Measurements from ENCODE around the gene HAPLN3. TPM values are rescaled to one million over a fixed set of nuclear protein-coding genes. Genes with fewer than 3 reads are reported as not detected.

HAPLN3 gene
- total RNA-seq, 4 donors from 2014 or later: 3.0 to 10.5 (median 6.7) TPM

DNA sequence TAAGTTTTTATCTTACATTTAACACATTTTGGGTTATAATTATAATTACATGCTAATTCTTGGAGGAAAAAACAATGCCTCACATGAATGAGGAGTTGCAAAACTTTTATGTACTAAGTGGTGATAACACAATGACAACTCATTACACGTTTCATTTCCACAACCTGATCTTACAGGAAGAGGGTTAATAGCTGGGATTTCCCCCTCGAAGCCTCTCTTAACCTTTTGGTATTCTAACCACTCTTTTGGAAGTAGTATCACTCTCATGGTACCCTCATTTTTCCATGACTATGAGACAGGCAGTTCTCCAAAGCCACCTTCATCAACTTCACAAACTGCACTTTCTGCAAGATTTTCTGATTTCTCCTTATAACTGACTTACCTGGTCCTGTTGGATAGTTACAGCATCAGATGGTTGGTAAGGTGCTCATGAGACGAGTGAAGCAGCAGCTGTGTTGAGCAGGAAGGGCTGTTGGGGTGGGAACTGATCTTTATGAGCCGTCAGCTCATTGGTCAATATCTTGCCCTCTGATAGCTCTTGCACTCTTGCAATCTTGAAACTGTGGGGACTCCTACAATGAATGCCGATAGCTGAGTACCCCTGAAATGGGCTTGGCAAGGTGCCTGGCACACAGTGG, 50.5 kb downstream of the HAPLN3 start:
- H3K36me3 ChIP-seq: no peaks in the 10 kb centered on the region
- no peak for ATAC-seq
- H3K27me3 ChIP-seq: peaks cover 7% of the 10 kb centered on the region
- no peaks in the 10 kb centered on the region for H3K9me3 ChIP-seq
- no peaks in the 10 kb centered on the region for H3K4me1 ChIP-seq
- H3K4me3 ChIP-seq: no peak overlapping the region
- WGBS, 2 donors (ENCODE audit: low coverage in 1 of 2): 44 to 46% methylated on average over 4 of the region's 5 CpGs
- TF ChIP-seq, protein P1, sequence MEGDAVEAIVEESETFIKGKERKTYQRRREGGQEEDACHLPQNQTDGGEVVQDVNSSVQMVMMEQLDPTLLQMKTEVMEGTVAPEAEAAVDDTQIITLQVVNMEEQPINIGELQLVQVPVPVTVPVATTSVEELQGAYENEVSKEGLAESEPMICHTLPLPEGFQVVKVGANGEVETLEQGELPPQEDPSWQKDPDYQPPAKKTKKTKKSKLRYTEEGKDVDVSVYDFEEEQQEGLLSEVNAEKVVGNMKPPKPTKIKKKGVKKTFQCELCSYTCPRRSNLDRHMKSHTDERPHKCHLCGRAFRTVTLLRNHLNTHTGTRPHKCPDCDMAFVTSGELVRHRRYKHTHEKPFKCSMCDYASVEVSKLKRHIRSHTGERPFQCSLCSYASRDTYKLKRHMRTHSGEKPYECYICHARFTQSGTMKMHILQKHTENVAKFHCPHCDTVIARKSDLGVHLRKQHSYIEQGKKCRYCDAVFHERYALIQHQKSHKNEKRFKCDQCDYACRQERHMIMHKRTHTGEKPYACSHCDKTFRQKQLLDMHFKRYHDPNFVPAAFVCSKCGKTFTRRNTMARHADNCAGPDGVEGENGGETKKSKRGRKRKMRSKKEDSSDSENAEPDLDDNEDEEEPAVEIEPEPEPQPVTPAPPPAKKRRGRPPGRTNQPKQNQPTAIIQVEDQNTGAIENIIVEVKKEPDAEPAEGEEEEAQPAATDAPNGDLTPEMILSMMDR (IDR thresholded peaks at IDR 0.05): no peak
- no peak for TF ChIP-seq POLR2A (IDR thresholded peaks at IDR 0.05)
- TF ChIP-seq EP300 (IDR thresholded peaks at IDR 0.05): no peak
- TF ChIP-seq POLR2AphosphoS5 (IDR thresholded peaks at IDR 0.05): no peak
- no peak overlapping the region for H3K27ac ChIP-seq

DNA sequence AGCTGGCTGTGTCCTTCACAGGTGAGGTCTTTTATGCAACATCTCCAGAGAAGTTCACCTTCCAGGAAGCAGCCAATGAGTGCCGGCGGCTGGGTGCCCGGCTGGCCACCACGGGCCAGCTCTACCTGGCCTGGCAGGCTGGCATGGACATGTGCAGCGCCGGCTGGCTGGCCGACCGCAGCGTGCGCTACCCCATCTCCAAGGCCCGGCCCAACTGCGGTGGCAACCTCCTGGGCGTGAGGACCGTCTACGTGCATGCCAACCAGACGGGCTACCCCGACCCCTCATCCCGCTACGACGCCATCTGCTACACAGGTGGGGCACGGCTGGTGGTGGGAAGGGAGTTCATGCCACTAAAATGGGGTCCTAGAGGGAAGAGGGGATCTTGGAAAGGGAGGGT, 52.0 kb downstream of the HAPLN3 start:
- H3K4me3 ChIP-seq: no peak overlapping the region
- H3K27ac ChIP-seq: no peak overlapping the region
- no peaks in the 10 kb centered on the region for H3K36me3 ChIP-seq
- no peaks in the 10 kb centered on the region for H3K9me3 ChIP-seq
- no peak for ATAC-seq
- WGBS, 2 donors (ENCODE audit: low coverage in 1 of 2): 100% methylated on average over 1 of the region's 21 CpGs; no CpG with 5 or more reads in 1 of the 2 donors
- no peaks in the 10 kb centered on the region for H3K4me1 ChIP-seq
- TF ChIP-seq EP300 (IDR thresholded peaks at IDR 0.05) (no peak), POLR2AphosphoS5 (IDR thresholded peaks at IDR 0.05) (no peak)
- H3K27me3 ChIP-seq: peaks cover 20% of the 10 kb centered on the region

DNA sequence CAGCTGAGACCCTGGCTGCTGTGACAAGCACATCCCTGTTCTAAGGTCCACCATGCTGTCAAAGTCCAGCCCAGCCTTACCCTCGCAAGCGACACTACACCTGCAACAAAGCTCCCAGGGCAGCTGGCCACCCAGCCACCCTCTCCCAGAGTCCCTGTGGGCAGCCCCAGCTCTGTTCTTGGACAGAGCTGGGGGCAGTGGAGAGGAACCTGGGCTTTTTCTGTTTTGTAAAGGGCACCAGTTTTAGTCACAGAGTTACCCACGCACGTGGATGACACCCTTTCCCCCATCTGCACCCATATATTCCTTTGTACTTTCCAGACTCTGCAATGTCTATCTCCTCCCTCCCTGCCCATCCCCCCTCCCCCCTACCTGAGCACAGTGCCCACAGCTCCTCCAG, 53.2 kb downstream of the HAPLN3 start:
- no peak for ATAC-seq
- Histone ChIP-seq H3K4me1 (no peaks in the 10 kb centered on the region), H3K9me3 (no peaks in the 10 kb centered on the region), H3K4me3 (no peak overlapping the region), H3K27me3 (peaks cover 21% of the 10 kb centered on the region), H3K36me3 (no peaks in the 10 kb centered on the region), H3K27ac (no peak overlapping the region)
- TF ChIP-seq POLR2AphosphoS5 (IDR thresholded peaks at IDR 0.05) (no peak), POLR2A (IDR thresholded peaks at IDR 0.05) (no peak), EP300 (IDR thresholded peaks at IDR 0.05) (no peak)
- TF ChIP-seq, protein P1 (IDR thresholded peaks at IDR 0.05): no peak
- 60 to 70% methylated on average over 1 to 2 of the region's 4 CpGs for WGBS, 2 donors (ENCODE audit: low coverage in 1 of 2)

DNA sequence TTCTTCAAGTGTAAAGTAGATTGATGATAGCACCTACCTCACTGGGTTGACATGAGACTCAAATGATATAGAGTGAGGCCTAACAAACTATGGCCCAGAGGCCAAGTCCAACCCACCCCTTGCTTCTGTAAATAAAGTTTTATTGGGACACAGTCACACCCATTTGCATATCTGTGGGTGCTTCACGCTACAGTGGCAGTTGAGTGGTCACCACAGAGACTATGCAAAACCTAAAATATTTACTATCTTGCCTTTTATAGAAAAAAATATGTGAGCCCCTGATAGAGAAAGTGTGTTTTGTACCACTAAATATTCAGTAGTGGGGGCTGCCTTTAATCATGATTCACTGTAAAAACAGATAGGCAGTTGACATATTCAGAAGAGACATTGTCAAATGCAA, 54.1 kb downstream of the HAPLN3 start:
- H3K4me1 ChIP-seq: no peaks in the 10 kb centered on the region
- ATAC-seq: no peak
- H3K27ac ChIP-seq: no peak overlapping the region
- no peaks in the 10 kb centered on the region for H3K9me3 ChIP-seq
- TF ChIP-seq EP300 (IDR thresholded peaks at IDR 0.05) (no peak), POLR2A (IDR thresholded peaks at IDR 0.05) (no peak), POLR2AphosphoS5 (IDR thresholded peaks at IDR 0.05) (no peak)
- TF ChIP-seq, protein P1 (IDR thresholded peaks at IDR 0.05): no peak
- H3K27me3 ChIP-seq: peaks cover 21% of the 10 kb centered on the region
- no peak overlapping the region for H3K4me3 ChIP-seq
- WGBS, 2 donors (ENCODE audit: low coverage in 1 of 2): 85 to 100% methylated on average over 1 of the region's 1 CpG
- H3K36me3 ChIP-seq: no peaks in the 10 kb centered on the region

DNA sequence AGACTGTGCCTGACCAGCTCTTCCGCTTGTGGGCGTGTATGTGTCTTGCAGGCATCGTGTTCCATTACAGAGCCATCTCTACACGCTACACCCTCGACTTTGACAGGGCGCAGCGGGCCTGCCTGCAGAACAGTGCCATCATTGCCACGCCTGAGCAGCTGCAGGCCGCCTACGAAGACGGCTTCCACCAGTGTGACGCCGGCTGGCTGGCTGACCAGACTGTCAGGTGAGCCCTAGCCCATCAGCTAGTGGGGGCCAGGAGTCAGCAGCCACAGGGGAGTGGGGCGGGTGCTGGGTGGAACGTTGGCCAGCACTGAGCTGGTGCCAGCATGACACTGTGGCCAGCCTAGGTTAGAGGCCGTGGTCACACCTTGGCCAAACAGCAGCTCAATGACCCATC, 55.4 kb downstream of the HAPLN3 start:
- no peaks in the 10 kb centered on the region for H3K9me3 ChIP-seq
- no peak for ATAC-seq
- no peaks in the 10 kb centered on the region for H3K36me3 ChIP-seq
- 79 to 84% methylated on average over 4 to 8 of the region's 16 CpGs for WGBS, 2 donors (ENCODE audit: low coverage in 1 of 2)
- H3K27me3 ChIP-seq: peaks cover 21% of the 10 kb centered on the region
- no peak overlapping the region for H3K27ac ChIP-seq
- no peak for TF ChIP-seq POLR2AphosphoS5 (IDR thresholded peaks at IDR 0.05)
- H3K4me1 ChIP-seq: no peaks in the 10 kb centered on the region
- no peak overlapping the region for H3K4me3 ChIP-seq

DNA sequence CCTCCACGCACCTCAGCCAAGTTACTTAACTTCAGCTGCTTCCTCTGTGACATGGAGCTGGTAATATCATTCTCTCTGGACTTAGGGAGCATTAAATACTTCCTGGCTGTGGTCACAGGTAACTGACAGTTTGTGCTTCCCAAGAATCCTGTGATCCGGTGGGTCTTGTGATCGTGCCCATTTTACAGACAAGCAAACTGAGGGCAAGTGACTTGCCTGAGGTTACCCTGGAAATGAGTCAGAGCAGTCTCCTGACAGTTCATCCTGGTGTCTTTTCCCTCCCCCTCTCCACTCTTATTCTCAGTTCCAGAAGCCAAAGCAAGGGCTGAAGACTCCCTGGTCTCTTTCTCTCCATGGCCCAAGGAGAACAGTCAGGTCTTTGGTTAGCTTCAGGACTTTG, 56.2 kb downstream of the HAPLN3 start:
- H3K36me3 ChIP-seq: no peaks in the 10 kb centered on the region
- whole genome bisulfite sequencing, 2 donors (ENCODE audit: low coverage in 1 of 2): 82 to 89% methylated on average over 2 to 3 of the region's 3 CpGs
- ATAC-seq: no peak
- H3K4me1 ChIP-seq: peaks cover 0 to 6% (median 0%) of the 10 kb centered on the region in 3 donors
- TF ChIP-seq POLR2AphosphoS5 (IDR thresholded peaks at IDR 0.05) (no peak), EP300 (IDR thresholded peaks at IDR 0.05) (no peak), POLR2A (IDR thresholded peaks at IDR 0.05) (no peak)
- TF ChIP-seq, protein P1 (IDR thresholded peaks at IDR 0.05): no peak
- H3K27me3 ChIP-seq: peaks cover 21% of the 10 kb centered on the region
- no peak overlapping the region for H3K4me3 ChIP-seq
- no peaks in the 10 kb centered on the region for H3K9me3 ChIP-seq
- no peak overlapping the region for H3K27ac ChIP-seq
